ENCODE measurements around the gene CBFA2T2.
"Not testable (repeated sequence)": the region's sequence is repeated elsewhere in the genome, so short reads cannot be mapped to it uniquely, and the experiment has no call there.

Gene CBFA2T2

GRCh38 chr20:33508015-33508414 is 18.1 kb downstream of the CBFA2T2 start:
- DNase-seq: not testable (repeated sequence)

- DNase-seq: not testable (repeated sequence)
These were observed 19.2 kb downstream of the CBFA2T2 start for GRCh38 chr20:33509057-33509456.

- not testable (repeated sequence) for DNase-seq
These were observed 22.0 kb downstream of the CBFA2T2 start for GRCh38 chr20:33511876-33512275.

- DNase-seq: peak; percentile 17
These were observed 25.8 kb downstream of the CBFA2T2 start for GRCh38 chr20:33515569-33516216.

DNA sequence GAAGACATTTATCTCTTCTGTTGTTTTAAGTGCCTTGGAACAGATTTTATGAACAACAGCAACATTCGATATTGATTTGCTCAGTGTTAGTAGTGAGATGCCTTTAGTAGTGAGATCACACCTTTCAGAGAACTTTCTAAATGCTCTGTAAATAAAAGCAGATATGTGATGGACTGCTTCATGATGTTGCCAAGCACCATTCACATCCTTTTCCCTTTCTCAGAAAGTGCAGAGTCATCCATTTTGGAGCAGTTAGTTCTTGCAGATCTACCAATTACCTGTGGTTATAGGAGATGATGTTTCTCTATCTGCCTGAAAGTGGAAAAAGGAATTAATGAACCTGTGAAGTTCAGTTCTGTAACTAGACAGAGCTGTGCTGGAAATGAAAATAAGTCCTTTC is 27.0 kb downstream of the CBFA2T2 start:
- DNase-seq: peak; percentile 74

GRCh38 chr20:33518071-33518470 is 28.2 kb downstream of the CBFA2T2 start:
- DNase-seq: no peak

GRCh38 chr20:33521461-33521860 is 31.6 kb downstream of the CBFA2T2 start:
- DNase-seq: peak; percentile 81

DNA sequence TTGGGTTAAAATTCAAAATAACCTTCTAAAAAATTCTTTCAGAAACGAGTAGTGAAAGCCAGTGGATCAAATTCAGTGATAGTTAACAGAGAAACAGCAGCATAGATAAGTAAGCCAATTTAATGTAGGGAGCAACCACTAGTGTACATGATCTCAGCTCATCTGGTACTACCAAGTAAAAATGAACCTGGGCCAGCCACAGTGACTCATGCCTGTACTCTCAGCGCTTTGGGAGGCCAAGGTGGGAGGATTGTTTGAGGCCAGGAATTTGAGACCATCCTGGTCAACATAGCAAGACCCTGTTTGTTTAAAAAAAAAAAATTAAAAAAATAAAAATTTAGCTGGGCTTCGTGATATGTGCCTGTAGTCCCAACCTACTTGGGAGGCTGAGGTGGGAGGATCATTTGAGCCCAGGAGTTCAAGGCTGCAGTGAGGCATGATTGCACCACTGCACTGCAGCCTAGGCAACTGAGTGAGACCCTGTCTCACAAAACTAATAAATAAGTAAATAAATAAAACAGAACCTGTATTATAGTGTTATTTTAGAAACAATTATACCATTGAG is 32.4 kb downstream of the CBFA2T2 start:
- DNase-seq: peak; percentile 32

GRCh38 chr20:33524261-33524660 is 34.4 kb downstream of the CBFA2T2 start:
- DNase-seq: no peak

DNA sequence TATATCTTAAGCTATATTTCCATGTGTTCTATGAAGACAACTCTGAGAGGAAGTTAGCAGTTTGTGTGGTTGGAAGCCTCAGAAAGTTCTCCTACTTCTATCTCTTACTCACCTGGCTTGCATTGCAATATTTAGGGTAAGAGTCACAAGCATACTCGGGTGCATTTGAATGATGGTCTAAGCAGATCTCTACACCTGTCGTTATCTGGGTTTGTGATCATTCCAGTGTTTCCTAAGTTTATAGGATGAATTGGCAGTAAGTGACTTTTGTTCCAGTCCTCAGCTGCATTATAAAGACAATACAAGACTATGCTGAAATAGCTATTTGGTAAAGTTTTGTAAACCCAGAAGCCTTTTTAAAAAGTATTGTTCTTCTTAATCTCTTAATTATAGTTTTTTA is 36.9 kb downstream of the CBFA2T2 start:
- DNase-seq: no peak

- DNase-seq: no peak
These were observed 41.4 kb downstream of the CBFA2T2 start for GRCh38 chr20:33531047-33531877.

DNA sequence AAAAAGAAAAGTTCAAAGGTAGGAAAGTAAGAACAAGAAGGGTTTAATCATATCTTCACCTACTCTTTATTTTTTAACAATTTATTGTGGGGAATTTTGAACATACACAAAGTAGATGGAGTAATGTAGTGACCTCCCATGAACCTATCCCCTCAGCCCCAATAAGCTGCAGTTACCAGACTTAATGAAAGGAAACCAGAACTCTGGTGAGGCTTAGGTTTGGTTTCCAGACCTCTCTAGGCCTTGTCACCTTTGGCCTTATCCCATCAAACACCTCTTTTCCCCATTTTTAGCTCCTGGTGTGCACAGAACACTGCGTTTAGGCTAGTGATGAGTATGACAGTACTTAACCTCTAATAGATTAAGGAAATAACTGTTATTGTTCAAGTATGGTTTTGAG is 42.0 kb downstream of the CBFA2T2 start:
- no peak for DNase-seq

GRCh38 chr20:33532753-33533459 is 43.0 kb downstream of the CBFA2T2 start:
- no peak for DNase-seq

GRCh38 chr20:33535717-33536116 is 45.8 kb downstream of the CBFA2T2 start:
- DNase-seq: not testable (repeated sequence)

DNA sequence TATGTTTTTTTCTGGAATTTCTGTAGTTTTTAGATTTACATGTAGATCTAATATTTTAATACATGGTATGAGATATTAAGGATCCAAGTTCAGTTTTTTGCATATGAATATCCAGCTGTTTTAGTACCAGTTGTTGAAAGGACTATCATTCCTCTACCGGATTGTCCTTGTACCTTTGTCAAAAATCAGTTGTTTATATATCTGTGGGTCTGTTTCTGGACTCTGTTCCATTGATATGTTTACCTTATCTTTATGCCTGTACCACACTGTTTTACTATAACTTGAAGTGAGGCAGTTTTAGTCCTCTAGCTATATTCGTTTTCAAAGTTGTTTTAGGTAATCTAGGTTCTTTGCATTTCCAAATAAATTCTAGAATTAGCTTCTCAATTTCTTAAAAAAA is 47.7 kb downstream of the CBFA2T2 start:
- no peak for DNase-seq

DNA sequence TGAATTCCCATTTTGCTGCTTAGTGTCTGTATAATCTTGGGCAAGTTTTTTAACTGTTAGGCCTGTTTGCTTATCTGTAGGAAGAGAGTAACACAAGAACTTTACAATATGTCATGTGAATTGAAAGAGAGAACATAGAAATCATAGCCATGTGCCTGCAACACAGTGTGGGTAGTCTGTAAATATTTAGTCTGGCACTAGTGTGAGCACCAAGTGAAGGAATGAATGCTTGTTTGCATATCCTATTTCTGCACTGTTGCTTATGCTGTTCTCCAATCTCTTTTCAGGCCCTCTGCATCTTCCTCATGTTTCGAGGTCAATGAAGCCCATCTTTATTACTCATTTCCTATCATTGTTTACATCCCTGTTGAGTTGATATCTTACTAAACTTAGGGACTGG is 49.2 kb downstream of the CBFA2T2 start:
- DNase-seq: no peak

DNA sequence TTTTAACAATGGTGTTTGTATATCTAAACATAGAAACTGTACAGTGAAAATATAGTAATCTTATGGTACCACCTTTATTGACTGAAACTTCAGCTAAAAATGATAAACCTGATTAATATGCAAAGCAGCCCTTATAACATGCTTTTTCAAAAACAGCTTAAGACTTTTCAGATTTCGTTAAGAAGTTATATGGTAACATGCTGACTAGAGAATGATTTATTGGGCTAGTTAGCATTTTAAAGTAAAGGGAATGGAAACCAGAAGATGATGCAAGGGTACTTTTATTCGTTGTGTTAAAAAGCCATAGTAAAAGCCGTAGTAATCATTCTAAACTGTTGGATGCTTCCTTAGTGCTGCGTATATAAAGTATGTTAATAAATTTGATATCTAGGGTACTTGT is 50.5 kb downstream of the CBFA2T2 start:
- no peak for DNase-seq

- DNase-seq: no peak
These were observed 51.2 kb downstream of the CBFA2T2 start for GRCh38 chr20:33541074-33541473.

DNA sequence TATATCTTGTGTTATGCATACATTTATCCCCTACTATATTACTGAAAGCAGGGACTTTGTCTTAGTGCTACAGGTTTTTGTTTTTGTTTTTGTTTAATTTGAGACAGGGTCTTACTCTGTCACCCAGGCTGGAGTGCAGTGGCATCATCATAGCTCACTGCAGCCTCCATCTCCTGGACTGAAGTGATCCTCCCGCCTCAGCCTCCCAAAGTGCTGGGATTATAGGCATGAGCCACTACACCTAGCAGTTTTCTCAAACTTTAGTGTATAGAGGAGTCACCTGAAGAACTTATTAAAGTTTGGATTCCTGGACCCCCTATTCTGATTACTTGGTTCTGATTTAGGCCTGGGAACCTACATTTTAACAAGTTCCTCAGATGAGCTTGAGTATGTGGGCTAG is 51.9 kb downstream of the CBFA2T2 start:
- DNase-seq: no peak

DNA sequence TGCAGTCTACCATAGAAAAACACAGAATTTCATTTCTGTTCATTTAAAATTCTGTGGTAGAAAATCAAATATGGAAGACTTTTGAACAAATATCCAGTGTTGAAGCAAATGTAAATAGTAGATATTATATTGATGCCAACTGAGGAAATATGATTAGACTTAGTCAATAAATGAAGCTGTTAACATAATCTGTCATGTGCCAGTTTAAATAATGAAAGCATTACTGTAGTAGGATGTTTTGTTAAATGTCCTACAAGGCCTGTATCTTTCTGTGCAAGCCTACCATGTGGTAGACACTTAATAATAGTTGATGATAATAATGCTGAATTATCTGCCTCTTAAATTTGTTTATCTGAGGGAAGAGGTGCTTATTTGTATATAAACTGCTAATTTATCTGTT is 55.9 kb downstream of the CBFA2T2 start:
- no peak for DNase-seq

DNA sequence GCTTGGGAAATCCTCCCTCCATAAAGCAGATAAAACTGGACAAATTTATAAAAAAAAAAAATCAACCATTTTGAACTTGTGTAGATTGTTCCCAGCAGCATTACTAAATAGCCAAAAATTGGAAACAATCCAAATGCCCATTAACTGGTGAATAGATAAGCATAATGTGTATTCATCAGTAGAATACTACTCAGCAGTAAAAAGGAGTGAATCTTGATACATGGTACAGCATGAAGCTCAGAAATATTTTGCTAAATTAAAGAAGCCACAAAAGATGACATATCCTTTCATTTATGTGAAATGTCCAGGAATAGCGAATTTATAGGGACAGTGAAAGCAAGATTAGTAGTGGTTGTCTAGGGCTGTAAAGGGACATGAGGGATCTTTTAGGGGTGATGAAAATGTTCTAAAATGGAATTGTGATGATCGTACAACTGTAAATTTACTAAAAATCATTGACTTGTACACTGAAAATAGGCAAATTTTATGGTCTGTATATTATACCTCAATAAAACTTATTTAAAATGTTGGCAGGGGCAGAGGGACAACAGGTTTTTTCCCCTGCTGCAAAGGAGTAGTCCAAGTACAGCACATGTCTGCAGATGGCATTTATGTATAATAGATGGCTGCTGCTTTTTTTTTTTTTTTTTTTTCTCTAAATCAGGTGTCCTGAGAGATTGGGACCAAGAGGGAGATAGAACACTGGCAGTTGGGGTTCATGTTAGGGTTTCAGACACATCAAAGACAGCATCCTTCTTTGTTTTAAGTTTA is 59.5 kb downstream of the CBFA2T2 start:
- DNase-seq: no peak

DNA sequence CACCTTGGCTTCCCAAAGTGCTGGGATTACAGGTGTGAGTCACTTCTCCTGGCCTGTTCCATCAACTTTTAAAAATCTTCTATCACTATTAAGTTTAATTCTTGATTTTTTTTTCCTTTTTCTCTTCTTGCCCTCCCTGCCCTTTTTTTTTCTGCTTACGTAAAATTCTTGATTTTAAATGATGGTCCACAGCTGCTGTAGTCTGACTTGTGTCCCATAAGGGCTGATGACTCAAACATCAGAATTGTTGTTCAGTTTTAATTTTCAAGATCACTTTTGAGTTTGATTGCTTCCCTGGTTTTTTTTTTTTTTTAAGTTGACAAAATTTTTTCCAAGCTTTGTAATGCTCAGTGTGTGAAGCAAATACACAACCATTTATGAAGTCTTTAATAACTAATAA is 61.9 kb downstream of the CBFA2T2 start:
- no peak for DNase-seq

GRCh38 chr20:33552519-33552918 is 62.6 kb downstream of the CBFA2T2 start:
- DNase-seq: peak; percentile 30

Measured in RPMI8226 (cell line).